Measurements from ENCODE around the gene GAGE13. TPM values are rescaled to one million over a fixed set of nuclear protein-coding genes. Genes with fewer than 3 reads are reported as not detected.
"Not testable (repeated sequence)": the region's sequence is repeated elsewhere in the genome, so short reads cannot be mapped to it uniquely, and the experiment has no call there.

GAGE13 gene
- total RNA-seq, 1 donor from 2014 or later = not detected

DNA sequence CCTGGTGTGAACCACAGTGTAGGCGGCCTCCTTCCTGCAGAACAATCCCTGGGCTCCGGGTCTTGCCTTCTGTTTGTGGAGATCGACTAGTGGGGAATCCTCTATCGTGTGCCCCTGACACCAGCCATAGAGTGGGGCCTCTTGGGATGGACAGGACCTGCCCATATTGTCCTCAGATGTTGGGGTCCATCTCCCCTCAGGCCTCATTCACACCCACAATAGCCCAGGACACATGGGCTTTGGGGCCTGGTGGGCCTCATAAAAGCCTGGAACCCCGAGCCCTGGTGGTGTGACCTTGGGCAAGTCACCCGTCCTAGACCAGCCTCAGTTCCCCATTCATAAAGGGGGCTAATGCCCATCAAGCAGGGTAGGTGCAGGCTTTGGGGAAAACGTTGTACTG, 41.2 kb upstream of the GAGE13 start:
- Mint-ChIP-seq H3K4me1 (no peaks in the 10 kb centered on the region), H3K4me3 (no peak overlapping the region), H3K36me3 (ENCODE audit: low read depth) (no peaks in the 10 kb centered on the region), H3K27me3 (no peaks in the 10 kb centered on the region), H3K27ac (no peak overlapping the region), H3K9me3 (no peaks in the 10 kb centered on the region)
- intact Hi-C loops (cut with micrococcal nuclease) = no loop called here
- DNase-seq = no peak
- ChIA-PET CTCF (no interaction called here), POLR2A (no interaction called here)
- TF ChIP-seq CTCF (IDR thresholded peaks at IDR 0.05) = no peak
- ATAC-seq (ENCODE audit: low read depth) = no peak

- DNase-seq = peak; percentile 19
- intact Hi-C loops (cut with micrococcal nuclease) = no loop called here
- Mint-ChIP-seq H3K27ac (no peak overlapping the region), H3K9me3 (no peaks in the 10 kb centered on the region), H3K4me1 (no peaks in the 10 kb centered on the region), H3K27me3 (peaks cover under 1% of the 10 kb centered on the region), H3K36me3 (ENCODE audit: low read depth) (no peaks in the 10 kb centered on the region), H3K4me3 (no peak overlapping the region)
- POLR2A ChIA-PET = no interaction called here
- ATAC-seq (ENCODE audit: low read depth) = peak; percentile 67
- CTCF ChIA-PET = no interaction called here
- TF ChIP-seq CTCF (IDR thresholded peaks at IDR 0.05) = no peak
Measured at GRCh38 chrX:49291615-49292337, 39.6 kb upstream of the GAGE13 start.

DNA sequence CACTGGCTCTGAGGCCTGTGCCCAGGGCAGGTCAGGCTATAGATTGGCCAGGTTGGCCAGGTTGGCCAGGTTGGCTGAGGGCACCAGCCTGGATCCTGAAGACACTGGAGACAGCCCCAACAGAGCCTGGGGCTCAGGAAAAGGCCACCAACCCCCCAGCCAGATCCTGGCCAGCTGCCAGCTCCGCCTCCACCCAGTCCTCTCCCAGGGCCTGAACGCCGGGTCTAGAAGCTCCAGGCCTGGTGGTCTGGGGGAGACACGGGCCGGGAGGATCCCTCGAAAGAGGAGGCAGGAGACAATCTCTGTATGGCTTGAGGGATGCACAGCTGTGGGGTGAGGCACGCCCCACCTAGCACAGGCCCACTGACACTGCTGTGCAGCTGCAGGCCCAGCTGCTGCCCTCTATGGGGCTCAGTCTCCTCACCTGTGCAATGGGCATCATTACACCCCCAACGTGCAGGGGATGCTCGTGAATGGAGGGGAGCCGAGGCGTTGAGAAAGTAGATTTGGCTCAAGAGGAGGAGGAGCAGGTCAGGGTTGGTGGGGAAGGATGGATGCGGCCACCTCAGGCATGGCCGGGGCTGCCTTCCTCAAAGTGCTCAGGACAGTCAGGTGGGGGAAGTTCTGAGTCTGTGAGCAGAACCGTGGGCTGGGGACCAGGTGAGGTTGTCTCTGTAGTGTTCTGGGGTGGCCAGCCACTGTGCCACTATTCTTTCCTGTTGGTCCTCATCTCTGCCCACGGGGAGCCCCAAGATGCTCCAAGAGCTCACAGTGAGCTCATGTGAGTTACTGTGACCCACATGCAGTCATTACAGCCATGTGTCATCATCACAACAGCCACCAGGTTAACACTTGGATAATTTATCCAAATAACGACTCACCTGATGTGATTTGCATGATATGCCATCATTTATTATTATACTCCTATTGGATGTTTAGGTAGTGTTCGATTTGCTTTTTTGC, 38.7 kb upstream of the GAGE13 start:
- no peaks in the 10 kb centered on the region for H3K36me3 Mint-ChIP-seq (ENCODE audit: low read depth)
- no peak overlapping the region for H3K27ac Mint-ChIP-seq
- CTCF ChIA-PET = no interaction called here
- H3K4me3 Mint-ChIP-seq = no peak overlapping the region
- no peaks in the 10 kb centered on the region for H3K9me3 Mint-ChIP-seq
- ATAC-seq (ENCODE audit: low read depth) (no peak), DNase-seq (no peak)
- no peak for TF ChIP-seq CTCF (IDR thresholded peaks at IDR 0.05)
- intact Hi-C loops (cut with micrococcal nuclease) = no loop called here
- H3K27me3 Mint-ChIP-seq = peaks cover 1% of the 10 kb centered on the region
- no peaks in the 10 kb centered on the region for H3K4me1 Mint-ChIP-seq
- POLR2A ChIA-PET = no interaction called here

GRCh38 chrX:49299293-49299692, 32.1 kb upstream of the GAGE13 start:
- H3K36me3 Mint-ChIP-seq (ENCODE audit: low read depth); H3K4me3 Mint-ChIP-seq; H3K9me3 Mint-ChIP-seq; intact Hi-C loops (cut with micrococcal nuclease); H3K27me3 Mint-ChIP-seq; DNase-seq; CTCF ChIA-PET; POLR2A ChIA-PET; H3K4me1 Mint-ChIP-seq; ATAC-seq (ENCODE audit: low read depth); H3K27ac Mint-ChIP-seq: not testable (repeated sequence)

- ChIA-PET CTCF (no interaction called here), POLR2A (no interaction called here)
- no peak for DNase-seq
- Mint-ChIP-seq H3K4me1 (no peaks in the 10 kb centered on the region), H3K27me3 (peaks cover 1% of the 10 kb centered on the region), H3K4me3 (no peak overlapping the region), H3K27ac (no peak overlapping the region), H3K36me3 (ENCODE audit: low read depth) (no peaks in the 10 kb centered on the region), H3K9me3 (no peaks in the 10 kb centered on the region)
- intact Hi-C loops (cut with micrococcal nuclease) = no loop called here
- TF ChIP-seq CTCF (IDR thresholded peaks at IDR 0.05) = no peak
- no peak for ATAC-seq (ENCODE audit: low read depth)
Measured at GRCh38 chrX:49300703-49301102, 30.7 kb upstream of the GAGE13 start.
